Fibroblast of skin of right quadriceps (primary cell): ENCODE measurements around the gene HBM.
"Not testable (repeated sequence)": the region's sequence is repeated elsewhere in the genome, so short reads cannot be mapped to it uniquely, and the experiment has no call there.

Source experiments
- DNase-seq: peaks from one replicate; pipeline ENCODE4 v3.0.0-alpha.2; 2013

HBM gene

DNA sequence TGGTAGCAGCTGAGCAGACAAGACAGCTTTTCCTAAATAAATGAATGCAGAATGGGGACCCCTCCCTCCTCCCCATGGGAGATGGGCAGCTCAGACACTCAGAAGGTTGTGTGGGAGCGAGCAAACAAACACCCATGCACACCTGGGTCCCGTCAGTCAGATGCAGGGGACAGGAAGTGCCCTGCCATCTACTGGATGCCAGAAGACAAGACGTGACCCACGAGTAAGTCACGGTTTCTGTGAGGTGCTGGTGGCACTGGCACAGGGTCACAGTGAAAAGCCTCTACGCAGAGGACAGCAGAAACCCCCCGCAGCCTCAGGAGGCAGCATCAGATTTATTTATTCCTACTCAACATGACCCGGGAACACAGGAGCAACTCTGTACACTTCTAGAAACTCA lies 22.9 kb downstream of the HBM start:
- no peak for DNase-seq

DNA sequence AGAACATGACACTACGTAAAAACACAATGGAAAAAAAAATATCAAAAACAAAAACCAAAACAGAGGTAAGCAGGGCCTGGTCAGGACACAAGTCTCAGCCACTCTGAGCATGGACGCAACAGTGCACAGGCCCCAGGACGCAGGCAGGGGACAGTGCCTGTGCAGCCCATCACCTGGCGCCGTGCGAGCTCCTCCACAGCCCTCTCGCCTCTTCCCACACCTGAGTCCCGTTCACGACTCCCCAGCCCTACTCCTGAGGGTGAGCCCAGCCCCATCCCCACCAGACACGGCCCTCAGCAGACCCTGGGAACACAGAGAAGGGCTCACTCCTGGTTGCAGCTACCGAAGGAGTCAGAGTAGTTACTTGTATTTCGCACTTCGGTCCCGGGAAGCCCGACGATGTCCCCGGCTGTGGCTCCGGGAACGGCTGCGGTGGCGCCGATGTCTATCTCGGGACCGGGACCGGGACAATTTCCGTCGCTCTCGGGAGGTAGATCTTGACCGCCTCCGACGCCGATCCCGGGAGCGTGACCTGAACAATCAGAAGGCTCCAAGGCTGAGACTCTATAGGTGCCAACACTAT lies 23.9 kb downstream of the HBM start:
- no peak for DNase-seq

DNA sequence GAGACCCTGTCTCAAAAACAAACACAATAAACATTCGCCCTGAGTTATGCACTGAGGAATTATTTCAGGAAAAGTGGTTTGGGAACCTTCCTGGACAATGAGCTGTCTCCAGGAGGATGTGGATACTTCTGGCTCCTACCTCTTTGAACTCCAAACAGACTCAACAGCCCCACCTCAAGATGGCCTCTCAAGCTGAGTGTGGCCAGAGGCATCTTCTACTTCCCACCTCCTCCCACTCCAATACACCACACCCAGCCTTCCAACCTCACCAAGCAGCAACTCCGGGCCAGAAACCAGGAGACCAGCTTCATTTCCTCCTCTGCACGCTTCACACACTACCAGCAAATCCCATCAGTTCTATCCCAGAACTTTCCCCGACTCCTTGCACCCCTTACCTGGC lies 26.1 kb downstream of the HBM start:
- no peak for DNase-seq

DNA sequence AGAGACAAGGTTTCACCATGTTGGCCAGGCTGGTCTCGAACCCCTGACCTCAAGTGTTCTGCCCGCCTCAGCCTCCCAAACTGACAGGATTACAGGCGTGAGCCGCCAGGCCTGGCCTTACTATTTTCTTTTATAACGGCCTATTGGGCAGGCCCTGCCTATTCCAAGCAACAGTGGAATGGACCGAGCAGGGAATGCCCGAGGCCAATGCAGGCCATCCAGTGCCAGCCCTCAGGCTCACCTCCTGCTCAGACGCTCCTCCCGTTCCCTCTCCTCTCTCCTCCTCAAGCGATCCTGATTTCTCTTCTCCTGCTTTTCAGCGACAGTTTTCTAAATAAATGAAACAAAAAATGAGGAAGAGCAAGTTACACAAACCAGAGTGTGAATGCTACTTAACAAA lies 26.9 kb downstream of the HBM start:
- DNase-seq, result no peak

DNA sequence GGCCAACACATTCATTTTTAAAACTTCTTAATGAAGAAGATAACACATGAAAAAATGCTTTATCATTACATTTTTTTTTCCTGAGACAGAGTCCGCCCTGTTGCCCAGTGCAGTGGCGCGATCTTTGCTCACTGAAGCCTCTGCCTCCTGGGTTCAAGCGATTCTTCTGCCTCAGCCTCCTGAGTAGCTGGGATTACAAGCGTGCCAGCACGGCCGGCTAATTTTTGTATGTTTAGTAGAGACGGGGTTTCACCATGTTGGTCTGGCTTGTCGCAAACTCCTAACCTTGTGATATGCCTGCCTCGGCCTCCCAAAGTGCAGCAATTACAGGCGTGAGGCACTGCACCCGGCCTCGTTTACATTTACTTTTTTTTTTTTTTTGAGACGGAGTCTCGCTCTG lies 27.7 kb downstream of the HBM start:
- no peak for DNase-seq

DNA sequence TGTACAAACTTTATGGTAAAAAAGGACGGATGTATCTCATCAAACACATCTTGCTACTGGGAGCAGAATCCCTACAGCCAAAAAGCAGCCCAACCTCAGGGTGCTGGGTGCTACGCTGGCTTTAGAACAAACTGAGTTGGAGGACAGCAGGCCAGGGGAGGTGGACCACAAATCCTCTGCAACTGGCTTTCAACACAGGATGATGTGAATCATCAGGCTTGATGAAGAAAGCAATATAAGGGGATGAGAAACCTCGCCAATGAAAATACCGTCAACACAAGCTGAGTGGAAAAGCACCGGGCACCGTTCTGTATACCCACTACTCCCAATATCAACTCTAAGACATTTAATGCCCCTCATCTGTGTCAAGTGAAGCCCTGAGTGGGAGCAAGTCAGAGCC lies 28.7 kb downstream of the HBM start:
- no peak for DNase-seq

DNA sequence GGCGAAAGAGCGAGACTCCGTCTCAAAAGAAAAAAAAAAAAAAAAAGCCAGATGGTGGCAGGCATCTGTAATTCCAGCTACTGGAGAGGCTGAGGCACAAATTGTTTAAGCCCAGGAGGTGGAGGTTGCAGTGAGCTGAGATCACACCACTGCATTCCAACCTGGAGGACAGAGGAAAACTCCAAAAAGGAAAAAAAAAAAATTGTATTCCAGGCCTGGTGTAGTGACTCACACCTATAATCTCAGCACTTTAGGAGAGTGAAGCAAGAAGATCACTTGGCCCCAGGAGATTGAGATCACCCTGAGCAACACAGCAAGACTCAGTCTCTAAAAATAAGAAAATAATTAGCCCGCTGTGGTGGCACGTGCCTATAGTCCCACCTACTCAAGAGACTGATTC lies 34.6 kb downstream of the HBM start:
- peak; percentile 71 for DNase-seq

DNA sequence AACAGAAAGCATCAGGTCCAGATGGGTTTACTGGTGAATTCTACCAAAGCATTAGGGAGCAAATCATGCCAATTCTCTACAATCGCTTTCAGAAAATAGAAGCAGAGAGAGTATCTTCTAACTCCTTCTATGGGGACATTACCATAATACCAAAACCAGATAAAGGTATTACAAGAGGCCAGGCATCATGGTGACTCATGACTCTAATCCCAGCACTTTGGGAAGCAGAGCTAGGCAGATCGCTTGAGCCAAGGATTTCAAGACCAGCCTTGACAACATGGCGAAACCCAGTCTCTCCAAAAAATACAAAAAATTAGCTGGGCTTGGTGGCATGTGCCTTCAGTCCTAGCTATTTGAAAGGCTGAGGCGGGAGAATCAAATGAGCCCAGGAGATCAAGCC lies 37.5 kb downstream of the HBM start:
- DNase-seq, result no peak

DNA sequence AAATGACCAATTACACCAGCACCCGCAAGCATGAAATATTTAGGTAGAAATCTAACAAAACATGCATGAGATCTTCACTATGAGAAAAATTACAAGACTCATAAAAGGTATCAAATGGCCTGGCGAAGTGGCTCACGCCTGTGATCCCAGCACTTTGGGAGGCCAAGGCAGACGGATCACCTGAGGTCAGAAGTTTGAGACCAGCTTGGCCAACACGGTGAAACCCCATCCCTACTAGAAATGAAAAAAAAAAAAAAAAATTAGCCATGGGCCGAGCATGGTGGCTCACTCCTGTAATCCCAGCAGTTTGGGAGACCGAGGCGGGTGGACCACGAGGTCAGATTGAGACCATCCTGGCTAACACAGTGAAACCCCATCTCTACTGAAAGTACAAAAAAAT lies 38.3 kb downstream of the HBM start:
- not testable (repeated sequence) for DNase-seq

DNA sequence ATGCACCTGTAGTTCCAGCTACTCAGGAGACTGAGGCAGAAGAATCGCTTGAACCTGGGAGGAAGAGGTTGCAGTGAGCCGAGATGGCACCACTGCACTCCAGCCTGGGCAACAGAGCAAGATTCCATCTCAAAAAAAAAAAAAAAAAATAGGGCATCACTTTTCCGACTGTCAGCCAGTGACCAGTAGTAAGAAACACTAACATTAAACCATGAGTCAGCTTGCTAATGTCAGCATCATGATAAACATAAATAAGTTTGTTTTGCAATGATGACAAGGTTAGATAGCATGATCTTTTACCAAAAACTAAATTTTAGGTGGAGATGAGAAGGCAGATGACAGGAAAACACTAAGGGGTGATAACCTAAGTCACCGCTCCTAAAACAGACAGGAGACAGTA lies 43.6 kb downstream of the HBM start:
- not testable (repeated sequence) for DNase-seq

DNA sequence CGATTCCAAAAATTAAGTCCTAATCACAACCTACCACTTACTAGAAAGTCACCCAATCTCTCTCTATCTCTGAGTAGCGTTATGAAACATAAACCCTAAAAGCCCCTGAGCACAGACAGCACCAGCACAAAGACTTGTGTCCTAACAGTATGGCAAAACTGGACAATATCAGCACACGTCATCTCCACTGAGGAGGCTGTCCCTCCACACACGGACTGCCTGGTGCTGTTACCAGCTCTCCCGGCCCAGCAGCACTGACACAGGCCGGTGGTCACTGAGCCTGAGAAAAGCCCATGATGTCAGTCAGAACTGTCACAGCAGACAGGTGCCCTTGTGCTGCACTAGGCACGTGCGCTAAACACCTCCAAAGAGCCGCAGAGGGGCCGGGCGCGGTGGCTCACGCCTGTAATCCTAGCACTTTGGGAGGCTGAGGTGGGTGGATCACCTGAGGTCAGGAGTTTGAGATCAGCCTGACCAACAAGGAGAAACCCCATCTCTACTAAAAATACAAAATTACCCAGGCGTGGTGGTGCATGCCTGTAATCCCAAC lies 45.9 kb downstream of the HBM start:
- DNase-seq, result not testable (repeated sequence)

DNA sequence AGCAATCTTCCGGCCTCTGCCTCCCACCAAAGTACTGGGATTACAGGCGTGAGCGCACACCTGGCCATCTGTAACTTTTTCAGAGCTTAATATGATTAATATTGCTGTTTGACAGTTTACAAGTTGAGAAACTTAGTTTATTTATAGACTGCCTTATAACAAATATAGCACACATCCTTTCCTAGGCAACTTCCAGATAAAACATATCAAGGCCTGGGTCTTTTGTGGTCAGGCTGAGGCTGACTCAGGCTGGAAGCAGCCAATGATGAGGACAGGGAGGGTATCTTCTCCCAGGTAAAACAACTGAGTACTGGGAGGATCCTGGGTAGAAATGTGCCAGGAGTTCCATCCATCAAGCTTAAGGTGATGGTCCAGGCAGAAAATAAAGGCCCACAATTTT lies 47.2 kb downstream of the HBM start:
- no peak for DNase-seq
